HEK293 (cell line): ENCODE data around the gene VEPH1.

Experiments used
- GLIS2 ChIP-seq: fragments of 450-650 bp; formaldehyde crosslinking; IDR thresholded peaks from 2 replicates; pipeline ENCODE4 v1.5.1; 2016; ENCODE audit warnings: missing biosample characterization, missing genetic modification characterization
- IKZF3 ChIP-seq: fragments of 450-650 bp; IDR thresholded peaks from 2 replicates; pipeline ENCODE4 v1.5.0; 2018; ENCODE audit warnings: missing biosample characterization, mild to moderate bottlenecking, missing genetic modification characterization, moderate library complexity
- KLF8 ChIP-seq: fragments of 450-650 bp; formaldehyde crosslinking; IDR thresholded peaks from 2 replicates; pipeline ENCODE4 v1.5.1; 2016; ENCODE audit warnings: missing biosample characterization, missing genetic modification characterization
- PBX3 ChIP-seq: sonication (generic); formaldehyde crosslinking; IDR thresholded peaks from 2 replicates; pipeline ENCODE4 v1.8.1; 2022; ENCODE audit warnings: mild to moderate bottlenecking, moderate library complexity, missing genetic modification reagents
- REST ChIP-seq: fragments of 450-650 bp; formaldehyde crosslinking; IDR thresholded peaks from 2 replicates; pipeline ENCODE4 v1.5.1; 2016; ENCODE audit warnings: missing biosample characterization, missing genetic modification characterization
- TSHZ1 ChIP-seq: fragments of 450-650 bp; formaldehyde crosslinking; IDR thresholded peaks from 2 replicates; pipeline ENCODE4 v1.5.1; 2016; ENCODE audit warnings: missing biosample characterization, missing genetic modification characterization, borderline replicate concordance
- YY2 ChIP-seq: fragments of 450-650 bp; formaldehyde crosslinking; IDR thresholded peaks from 2 replicates; pipeline ENCODE4 v1.5.1; 2016; ENCODE audit warnings: missing biosample characterization, missing genetic modification characterization
- ZNF121 ChIP-seq: fragments of 450-650 bp; formaldehyde crosslinking; IDR thresholded peaks from 2 replicates; pipeline ENCODE4 v1.5.1; 2016; ENCODE audit warnings: missing biosample characterization, missing genetic modification characterization
- ZNF311 ChIP-seq: fragments of 450-650 bp; formaldehyde crosslinking; IDR thresholded peaks from 2 replicates; pipeline ENCODE4 v1.5.1; 2017; ENCODE audit warnings: missing biosample characterization, missing genetic modification characterization, borderline replicate concordance
- ZNF341 ChIP-seq: fragments of 450-650 bp; formaldehyde crosslinking; IDR thresholded peaks from 2 replicates; pipeline ENCODE4; 2016; ENCODE audit warnings: low read depth, missing biosample characterization, missing genetic modification characterization
- ZNF433 ChIP-seq: fragments of 450-650 bp; formaldehyde crosslinking; IDR thresholded peaks from 2 replicates; pipeline ENCODE4 v1.5.1; 2016; ENCODE audit warnings: missing biosample characterization, missing genetic modification characterization, low read depth
- ZNF449 ChIP-seq: fragments of 450-650 bp; formaldehyde crosslinking; IDR thresholded peaks from 2 replicates; pipeline ENCODE4 v1.5.1; 2017; ENCODE audit warnings: missing biosample characterization, mild to moderate bottlenecking, missing genetic modification characterization, moderate library complexity
- ZNF488 ChIP-seq: fragments of 450-650 bp; formaldehyde crosslinking; IDR thresholded peaks from 2 replicates; pipeline ENCODE4 v1.5.1; 2016; ENCODE audit warnings: missing biosample characterization, missing genetic modification characterization
- ZNF518A ChIP-seq: fragments of 450-650 bp; formaldehyde crosslinking; conservative IDR thresholded peaks from 2 replicates; pipeline ENCODE4 v1.5.1; 2016; ENCODE audit warnings: low read depth, missing biosample characterization, missing genetic modification characterization
- ZNF521 ChIP-seq: fragments of 450-650 bp; formaldehyde crosslinking; IDR thresholded peaks from 2 replicates; pipeline ENCODE4 v1.5.1; 2017; ENCODE audit warnings: missing biosample characterization, mild to moderate bottlenecking, missing genetic modification characterization
- ZNF544 ChIP-seq: fragments of 450-650 bp; formaldehyde crosslinking; IDR thresholded peaks from 2 replicates; pipeline ENCODE4 v1.5.0; 2017; ENCODE audit warnings: missing biosample characterization, missing genetic modification characterization
- ZNF561 ChIP-seq: fragments of 450-650 bp; IDR thresholded peaks from 2 replicates; pipeline ENCODE4 v1.5.1; 2018; ENCODE audit warnings: missing biosample characterization, missing genetic modification characterization, borderline replicate concordance
- ZNF654 ChIP-seq: fragments of 450-650 bp; formaldehyde crosslinking; IDR thresholded peaks from 2 replicates; pipeline ENCODE4 v1.5.1; 2016; ENCODE audit warnings: low read depth, missing biosample characterization, missing genetic modification characterization
- ZNF785 ChIP-seq: fragments of 450-650 bp; formaldehyde crosslinking; IDR thresholded peaks from 2 replicates; pipeline ENCODE4 v1.5.1; 2016; ENCODE audit warnings: missing biosample characterization, missing genetic modification characterization
- ZNF792 ChIP-seq: fragments of 450-650 bp; formaldehyde crosslinking; IDR thresholded peaks from 2 replicates; pipeline ENCODE4 v1.5.1; 2016; ENCODE audit warnings: missing biosample characterization, missing genetic modification characterization
- ZSCAN23 ChIP-seq: fragments of 450-650 bp; formaldehyde crosslinking; IDR thresholded peaks from 2 replicates; pipeline ENCODE4 v1.5.1; 2016; ENCODE audit warnings: missing biosample characterization, missing genetic modification characterization
- ZSCAN4 ChIP-seq: fragments of 450-650 bp; formaldehyde crosslinking; IDR thresholded peaks from 2 replicates; pipeline ENCODE4 v1.5.1; 2017; ENCODE audit warnings: missing biosample characterization, missing genetic modification characterization

VEPH1 gene

GRCh38 chr3:157438194-157438730, 65.0 kb downstream of the VEPH1 start (continued):
- TF ChIP-seq ZNF561 (no peak), ZNF341 (tag by site-specific recombination) (no peak; the same call in 1 of the 2 replicates), ZNF518A (tag by site-specific recombination) (no peak), PBX3 (CRISPR knock-in tag) (no peak), ZNF311 (tag by site-specific recombination) (no peak), IKZF3 (tag by site-specific recombination) (no peak), ZNF449 (tag by site-specific recombination) (no peak), ZNF544 (tag by site-specific recombination) (no peak), ZNF488 (tag by site-specific recombination) (no peak), ZNF521 (tag by site-specific recombination) (no peak), ZNF785 (tag by site-specific recombination) (no peak), ZNF121 (0 out of 2 replicates have a peak, but pooled peaks have one; percentile 8), TSHZ1 (tag by site-specific recombination) (no peak), REST (tag by site-specific recombination) (no peak), ZSCAN4 (peak; percentile 50), ZNF433 (tag by site-specific recombination) (no peak), ZSCAN23 (no peak), ZNF654 (tag by site-specific recombination) (no peak), YY2 (no peak), KLF8 (tag by site-specific recombination) (no peak), GLIS2 (tag by site-specific recombination) (peak; percentile 32; the same call in 1 of the 2 replicates), ZNF792 (tag by site-specific recombination) (no peak)
